ENCODE measurements around the gene FBRS.

DNA sequence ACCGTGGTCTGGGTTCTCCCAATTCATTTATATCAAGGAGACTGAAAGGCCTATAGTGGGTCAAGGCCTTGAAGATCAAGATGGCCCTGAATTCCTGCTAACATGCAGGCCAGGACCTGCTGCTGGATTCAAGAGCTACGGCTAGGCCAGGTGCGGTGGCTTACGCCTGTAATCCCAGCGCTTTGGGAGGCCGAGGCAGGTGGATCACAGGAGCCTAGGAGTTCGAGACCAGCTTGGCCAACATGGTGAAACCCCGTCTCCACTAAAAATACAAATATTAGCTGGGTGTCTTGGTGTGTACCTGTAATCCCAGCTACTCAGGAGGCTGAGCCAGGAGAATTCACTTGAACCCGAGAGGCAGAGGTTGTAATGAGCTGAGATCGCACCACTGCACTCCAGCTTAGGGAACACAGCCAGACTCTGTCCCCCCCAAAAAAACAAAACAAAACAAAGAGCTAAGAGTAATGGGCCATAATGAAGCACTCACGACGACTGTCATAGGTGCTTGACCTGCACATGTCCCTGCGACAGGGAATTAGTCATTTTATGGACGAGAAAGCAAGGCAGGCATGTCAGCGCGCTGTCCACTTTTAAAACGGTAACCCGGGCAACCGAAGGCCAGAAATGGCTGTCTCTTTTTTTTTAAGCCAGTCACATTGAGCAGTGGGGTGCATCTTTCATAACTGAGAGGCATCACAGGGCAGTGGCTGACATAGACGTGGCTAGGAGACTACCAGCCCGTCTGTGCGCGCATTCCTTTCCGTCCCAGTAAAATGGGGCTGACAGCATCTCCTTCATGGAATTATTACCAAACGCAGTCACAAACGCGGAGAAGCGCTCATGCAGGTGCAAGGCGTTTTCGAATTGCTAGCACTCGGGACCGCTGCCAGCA lies 1.0 kb upstream of the FBRS start:
- TF ChIP-seq TAF1 (IDR thresholded peaks at IDR 0.05; ENCODE audit: borderline replicate concordance, insufficient read depth, low read length) (no peak), SIN3A (IDR thresholded peaks at IDR 0.05; ENCODE audit: borderline replicate concordance, insufficient read depth, low read length) (no peak)
- TF ChIP-seq, protein P1, sequence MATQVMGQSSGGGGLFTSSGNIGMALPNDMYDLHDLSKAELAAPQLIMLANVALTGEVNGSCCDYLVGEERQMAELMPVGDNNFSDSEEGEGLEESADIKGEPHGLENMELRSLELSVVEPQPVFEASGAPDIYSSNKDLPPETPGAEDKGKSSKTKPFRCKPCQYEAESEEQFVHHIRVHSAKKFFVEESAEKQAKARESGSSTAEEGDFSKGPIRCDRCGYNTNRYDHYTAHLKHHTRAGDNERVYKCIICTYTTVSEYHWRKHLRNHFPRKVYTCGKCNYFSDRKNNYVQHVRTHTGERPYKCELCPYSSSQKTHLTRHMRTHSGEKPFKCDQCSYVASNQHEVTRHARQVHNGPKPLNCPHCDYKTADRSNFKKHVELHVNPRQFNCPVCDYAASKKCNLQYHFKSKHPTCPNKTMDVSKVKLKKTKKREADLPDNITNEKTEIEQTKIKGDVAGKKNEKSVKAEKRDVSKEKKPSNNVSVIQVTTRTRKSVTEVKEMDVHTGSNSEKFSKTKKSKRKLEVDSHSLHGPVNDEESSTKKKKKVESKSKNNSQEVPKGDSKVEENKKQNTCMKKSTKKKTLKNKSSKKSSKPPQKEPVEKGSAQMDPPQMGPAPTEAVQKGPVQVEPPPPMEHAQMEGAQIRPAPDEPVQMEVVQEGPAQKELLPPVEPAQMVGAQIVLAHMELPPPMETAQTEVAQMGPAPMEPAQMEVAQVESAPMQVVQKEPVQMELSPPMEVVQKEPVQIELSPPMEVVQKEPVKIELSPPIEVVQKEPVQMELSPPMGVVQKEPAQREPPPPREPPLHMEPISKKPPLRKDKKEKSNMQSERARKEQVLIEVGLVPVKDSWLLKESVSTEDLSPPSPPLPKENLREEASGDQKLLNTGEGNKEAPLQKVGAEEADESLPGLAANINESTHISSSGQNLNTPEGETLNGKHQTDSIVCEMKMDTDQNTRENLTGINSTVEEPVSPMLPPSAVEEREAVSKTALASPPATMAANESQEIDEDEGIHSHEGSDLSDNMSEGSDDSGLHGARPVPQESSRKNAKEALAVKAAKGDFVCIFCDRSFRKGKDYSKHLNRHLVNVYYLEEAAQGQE (IDR thresholded peaks at IDR 0.05; ENCODE audit: insufficient read depth in 1 of 2, low read depth in 2 of 2, low read length in 2 of 2) = no peak
